GM12864 (cell line): Measurements from ENCODE around the gene ZNF341.
A peak's percentile ranks its signal among the peaks of the same experiment; 100 is the strongest.
"Not testable (repeated sequence)": the region's sequence is repeated elsewhere in the genome, so short reads cannot be mapped to it uniquely, and the experiment has no call there.

ENCODE experiments used
- DNase-seq: peaks from one replicate; pipeline ENCODE4 v3.0.0-alpha.2; 2011; ENCODE audit warnings: low read depth
- H3K4me3 ChIP-seq: 2 replicates; pipeline ENCODE4 v1.5.1; 2011; ENCODE audit warnings: mild to moderate bottlenecking, low read depth, low read length, control low read depth
- TF ChIP-seq, protein P1 (sequence below): IDR thresholded peaks from 2 replicates; pipeline ENCODE4 v1.5.1; 2011; ENCODE audit warnings: low read depth, mild to moderate bottlenecking, moderate library complexity, low read length, control low read depth, inconsistent platforms; ENCODE audit errors: missing control alignments

ZNF341 gene

GRCh38 chr20:33789109-33789857 is 57.5 kb downstream of the ZNF341 start:
- DNase-seq: no peak
- TF ChIP-seq, protein P1, sequence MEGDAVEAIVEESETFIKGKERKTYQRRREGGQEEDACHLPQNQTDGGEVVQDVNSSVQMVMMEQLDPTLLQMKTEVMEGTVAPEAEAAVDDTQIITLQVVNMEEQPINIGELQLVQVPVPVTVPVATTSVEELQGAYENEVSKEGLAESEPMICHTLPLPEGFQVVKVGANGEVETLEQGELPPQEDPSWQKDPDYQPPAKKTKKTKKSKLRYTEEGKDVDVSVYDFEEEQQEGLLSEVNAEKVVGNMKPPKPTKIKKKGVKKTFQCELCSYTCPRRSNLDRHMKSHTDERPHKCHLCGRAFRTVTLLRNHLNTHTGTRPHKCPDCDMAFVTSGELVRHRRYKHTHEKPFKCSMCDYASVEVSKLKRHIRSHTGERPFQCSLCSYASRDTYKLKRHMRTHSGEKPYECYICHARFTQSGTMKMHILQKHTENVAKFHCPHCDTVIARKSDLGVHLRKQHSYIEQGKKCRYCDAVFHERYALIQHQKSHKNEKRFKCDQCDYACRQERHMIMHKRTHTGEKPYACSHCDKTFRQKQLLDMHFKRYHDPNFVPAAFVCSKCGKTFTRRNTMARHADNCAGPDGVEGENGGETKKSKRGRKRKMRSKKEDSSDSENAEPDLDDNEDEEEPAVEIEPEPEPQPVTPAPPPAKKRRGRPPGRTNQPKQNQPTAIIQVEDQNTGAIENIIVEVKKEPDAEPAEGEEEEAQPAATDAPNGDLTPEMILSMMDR: no peak

GRCh38 chr20:33789858-33790182 is 58.0 kb downstream of the ZNF341 start:
- no peak overlapping the region for H3K4me3 ChIP-seq
- TF ChIP-seq, protein P1: no peak
- no peak for DNase-seq

More at GRCh38 chr20:33789109-33789857, 57.5 kb downstream of the ZNF341 start:
- no peak overlapping the region for H3K4me3 ChIP-seq

GRCh38 chr20:33790566-33790965 is 58.8 kb downstream of the ZNF341 start:
- TF ChIP-seq, protein P1: no peak
- no peak for DNase-seq

DNA sequence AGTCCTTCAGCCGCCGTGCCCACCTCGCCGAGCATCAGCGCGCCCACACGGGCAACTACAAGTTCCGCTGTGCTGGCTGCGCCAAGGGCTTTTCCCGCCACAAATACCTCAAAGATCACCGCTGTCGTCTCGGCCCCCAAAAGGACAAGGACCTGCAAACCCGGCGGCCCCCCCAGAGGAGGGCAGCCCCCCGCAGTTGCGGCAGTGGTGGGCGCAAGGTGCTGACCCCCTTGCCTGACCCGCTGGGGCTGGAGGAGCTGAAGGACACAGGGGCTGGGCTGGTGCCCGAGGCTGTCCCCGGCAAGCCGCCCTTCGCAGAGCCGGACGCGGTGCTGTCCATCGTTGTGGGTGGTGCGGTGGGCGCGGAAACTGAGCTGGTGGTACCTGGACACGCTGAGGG is 59.2 kb downstream of the ZNF341 start:
- no peak for DNase-seq
- no peak overlapping the region for H3K4me3 ChIP-seq
- TF ChIP-seq, protein P1: no peak

More at GRCh38 chr20:33790566-33790965, 58.8 kb downstream of the ZNF341 start:
- H3K4me3 ChIP-seq: no peak overlapping the region

- TF ChIP-seq, protein P1: no peak
- no peak for DNase-seq
- no peak overlapping the region for H3K4me3 ChIP-seq
Measured at GRCh38 chr20:33791540-33791939, 59.7 kb downstream of the ZNF341 start.

DNA sequence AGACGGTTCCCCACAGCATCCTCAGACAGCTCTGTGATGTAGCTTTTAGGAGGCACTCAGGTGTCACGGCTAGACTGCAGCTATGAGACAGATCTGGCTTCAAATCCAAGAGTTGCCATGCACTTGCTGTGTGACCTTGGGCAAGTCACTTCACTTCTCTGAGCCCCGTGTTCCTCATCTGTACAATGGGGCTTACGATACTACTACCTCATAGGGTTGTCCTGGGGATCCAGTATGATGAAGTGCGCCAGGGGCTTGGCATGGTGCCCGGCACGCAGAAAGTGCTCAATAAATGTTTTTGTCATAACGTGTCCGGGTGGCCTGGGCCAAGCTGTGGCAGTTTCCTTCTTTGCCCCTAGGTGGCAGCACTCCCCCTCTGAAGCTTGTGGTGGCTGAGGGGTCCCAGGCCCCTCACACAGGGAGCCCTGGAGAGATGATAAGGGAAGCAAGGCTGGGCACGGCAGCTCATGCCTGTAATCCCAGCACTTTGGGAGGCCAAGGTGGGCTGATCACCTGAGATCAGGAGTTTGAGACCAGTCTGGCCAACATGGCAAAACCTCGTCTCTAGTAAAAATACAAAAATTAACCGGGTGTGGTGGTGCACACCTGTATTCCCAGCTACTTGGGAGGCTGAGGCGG is 60.3 kb downstream of the ZNF341 start:
- TF ChIP-seq, protein P1: peak; percentile 87
- no peak overlapping the region for H3K4me3 ChIP-seq
- no peak for DNase-seq

GRCh38 chr20:33792598-33792989 is 60.8 kb downstream of the ZNF341 start:
- not testable (repeated sequence) for H3K4me3 ChIP-seq, DNase-seq
